ENCODE results near the gene PAX8. TPM values are rescaled to one million over a fixed set of nuclear protein-coding genes. Genes with fewer than 3 reads are reported as not detected.

Gene PAX8
- total RNA-seq, 1 donor from 2014 or later: 2.9 TPM

- Histone ChIP-seq H2AFZ (replicated peaks) (no peak overlapping the region), H3K79me2 (ENCODE audit: low read depth) (no peaks in the 10 kb centered on the region), H3K4me2 (no peak overlapping the region), H3K9me3 (ENCODE audit: low read depth) (no peaks in the 10 kb centered on the region), H3K9ac (no peak overlapping the region), H3K4me3 (no peak overlapping the region), H3K27me3 (peaks cover 4% of the 10 kb centered on the region), H3K36me3 (no peaks in the 10 kb centered on the region), H3K27ac (no peak overlapping the region), H3K4me1 (peaks cover 11% of the 10 kb centered on the region), H3F3A (ENCODE audit: low read depth) (no peaks in the 10 kb centered on the region), H4K20me1 (ENCODE audit: low read depth) (no peaks in the 10 kb centered on the region)
- TF ChIP-seq CTCF (IDR thresholded peaks at IDR 0.05) (no peak), EZH2phosphoT487 (IDR thresholded peaks at IDR 0.05) (no peak), EZH2 (IDR thresholded peaks at IDR 0.05) (no peak)
- H3K4me1 Mint-ChIP-seq: peaks cover 29% of the 10 kb centered on the region
- H3K4me3 Mint-ChIP-seq: no peak overlapping the region
- peaks cover 7% of the 10 kb centered on the region for H3K27me3 Mint-ChIP-seq (ENCODE audit: insufficient read depth, low read depth)
- DNase-seq (ENCODE audit: low spot score): no peak
- no peaks in the 10 kb centered on the region for H3K36me3 Mint-ChIP-seq
- peaks cover 4% of the 10 kb centered on the region for H3K9me3 Mint-ChIP-seq
- H3K27ac Mint-ChIP-seq: no peak overlapping the region
Measured at GRCh38 chr2:113167962-113168340, 110.8 kb downstream of the PAX8 start.

GRCh38 chr2:113167115-113167932 lies 111.4 kb downstream of the PAX8 start:
- Mint-ChIP-seq H3K4me3 (no peak overlapping the region), H3K36me3 (no peaks in the 10 kb centered on the region), H3K9me3 (peaks cover 4% of the 10 kb centered on the region), H3K4me1 (peaks cover 29% of the 10 kb centered on the region), H3K27me3 (ENCODE audit: insufficient read depth, low read depth) (peaks cover 7% of the 10 kb centered on the region), H3K27ac (peak overlapping the region; percentile 22)
- H3K27me3 ChIP-seq: peaks cover 4% of the 10 kb centered on the region
- peaks cover 11% of the 10 kb centered on the region for H3K4me1 ChIP-seq
- no peak overlapping the region for H3K4me2 ChIP-seq
- TF ChIP-seq CTCF (IDR thresholded peaks at IDR 0.05) (no peak), EZH2 (IDR thresholded peaks at IDR 0.05) (no peak), EZH2phosphoT487 (IDR thresholded peaks at IDR 0.05) (no peak)
- no peaks in the 10 kb centered on the region for H3K9me3 ChIP-seq (ENCODE audit: low read depth)
- no peaks in the 10 kb centered on the region for H4K20me1 ChIP-seq (ENCODE audit: low read depth)
- H3K36me3 ChIP-seq: no peaks in the 10 kb centered on the region
- H3K27ac ChIP-seq: no peak overlapping the region
- no peak overlapping the region for H2AFZ ChIP-seq (replicated peaks)
- H3F3A ChIP-seq (ENCODE audit: low read depth): no peaks in the 10 kb centered on the region
- DNase-seq (ENCODE audit: low spot score): no peak
- H3K79me2 ChIP-seq (ENCODE audit: low read depth): no peaks in the 10 kb centered on the region
- no peak overlapping the region for H3K9ac ChIP-seq
- no peak overlapping the region for H3K4me3 ChIP-seq

- TF ChIP-seq CTCF (IDR thresholded peaks at IDR 0.05): no peak
- DNase-seq (ENCODE audit: low spot score): no peak
- H3K27ac Mint-ChIP-seq: peak overlapping the region; percentile 48
- Histone ChIP-seq H3K36me3 (no peaks in the 10 kb centered on the region), H3K9ac (no peak overlapping the region), H3K4me3 (no peak overlapping the region), H3K9me3 (ENCODE audit: low read depth) (no peaks in the 10 kb centered on the region), H2AFZ (replicated peaks) (no peak overlapping the region), H3K27ac (no peak overlapping the region), H3K27me3 (peaks cover 4% of the 10 kb centered on the region), H3K79me2 (ENCODE audit: low read depth) (no peaks in the 10 kb centered on the region), H4K20me1 (ENCODE audit: low read depth) (no peaks in the 10 kb centered on the region), H3F3A (ENCODE audit: low read depth) (no peaks in the 10 kb centered on the region), H3K4me1 (peaks cover 11% of the 10 kb centered on the region), H3K4me2 (no peak overlapping the region)
- H3K4me3 Mint-ChIP-seq: no peak overlapping the region
- peaks cover 4% of the 10 kb centered on the region for H3K9me3 Mint-ChIP-seq
- H3K4me1 Mint-ChIP-seq: peaks cover 29% of the 10 kb centered on the region
- H3K36me3 Mint-ChIP-seq: no peaks in the 10 kb centered on the region
- peaks cover 7% of the 10 kb centered on the region for H3K27me3 Mint-ChIP-seq (ENCODE audit: insufficient read depth, low read depth)
Measured at GRCh38 chr2:113166187-113166645, 112.5 kb downstream of the PAX8 start.

Other genes starting within 250 kb of the PAX8 start
- not detected in 2 replicates for gene IL36B, start 226.1 kb downstream of the PAX8 start, total RNA-seq (ENCODE audit: low replicate concordance)
- gene IL36RN, start 219.7 kb downstream of the PAX8 start, total RNA-seq (ENCODE audit: low replicate concordance): not detected in 2 replicates
- not detected in 2 replicates for gene IL1F10, start 211.0 kb downstream of the PAX8 start, total RNA-seq (ENCODE audit: low replicate concordance)
- not detected in 2 replicates for gene IL1RN, start 151.3 kb downstream of the PAX8 start, total RNA-seq (ENCODE audit: low replicate concordance)
- 0.02 and 0.87 TPM in 2 replicates for gene PSD4, start 105.0 kb downstream of the PAX8 start, total RNA-seq (ENCODE audit: low replicate concordance)
- gene ZNG1B, start 158.8 kb upstream of the PAX8 start, total RNA-seq (ENCODE audit: low replicate concordance): 40.4 and 68.9 TPM in 2 replicates
- gene FOXD4L1, start 219.7 kb upstream of the PAX8 start, total RNA-seq (ENCODE audit: low replicate concordance): 0.12 TPM in 1 of 2 replicates, not detected in the other